Measurements from ENCODE around the gene KCNQ4.

KCNQ4 gene

DNA sequence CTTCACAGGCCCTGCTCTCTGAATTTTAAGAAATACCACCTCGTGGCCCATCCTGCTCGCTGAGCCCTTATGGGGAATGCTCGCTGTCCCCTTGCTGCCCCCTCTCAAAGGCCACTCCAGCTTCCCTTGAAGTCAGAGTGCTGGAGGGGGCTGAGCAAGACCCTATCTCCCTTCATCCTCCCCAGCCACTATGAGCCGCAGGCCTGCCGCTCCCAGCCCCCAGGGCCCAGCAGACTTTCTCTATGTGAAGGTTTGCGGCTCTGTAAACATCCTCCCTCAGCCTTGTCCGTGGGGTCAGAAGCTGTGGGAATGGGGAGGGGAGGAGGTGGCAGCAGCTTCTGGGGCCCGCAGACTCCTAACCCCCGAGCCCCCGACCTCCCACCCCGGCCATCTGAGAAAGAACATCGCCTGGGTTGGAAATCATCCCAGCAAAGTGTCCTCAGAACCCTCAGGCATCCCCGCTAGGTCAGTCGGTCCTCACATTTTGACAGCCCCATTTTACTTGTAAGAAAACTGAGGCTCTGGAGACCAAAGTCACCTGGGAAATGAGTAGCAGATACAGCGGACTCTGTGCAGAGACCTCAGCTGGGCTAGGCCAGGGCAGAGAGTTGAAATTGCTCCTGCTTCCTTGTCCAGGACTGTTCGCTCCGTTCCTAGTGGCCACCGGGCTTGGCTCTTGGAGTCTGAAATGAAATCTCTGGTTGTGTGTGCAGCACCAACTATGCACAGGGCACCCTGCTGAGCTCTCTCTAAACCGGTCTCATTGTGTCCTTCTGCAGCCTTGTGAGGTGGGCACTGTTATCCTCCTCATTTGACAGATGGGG, 4.4 kb downstream of the KCNQ4 start:
- H3K36me3 Mint-ChIP-seq (ENCODE audit: insufficient read depth) = no peaks in the 10 kb centered on the region
- no peak overlapping the region for H3K4me3 Mint-ChIP-seq
- H3K4me1 Mint-ChIP-seq (ENCODE audit: low read depth in 2 of 2) = peaks cover 5 to 6% of the 10 kb centered on the region in 2 donors
- DNase-seq (no peak), ATAC-seq (replicated peaks) (no peak)
- no peak overlapping the region for H3K27ac Mint-ChIP-seq
- H3K27me3 Mint-ChIP-seq = peaks cover 27 to 61% of the 10 kb centered on the region in 2 donors
- H3K9me3 Mint-ChIP-seq = no peaks in the 10 kb centered on the region

DNA sequence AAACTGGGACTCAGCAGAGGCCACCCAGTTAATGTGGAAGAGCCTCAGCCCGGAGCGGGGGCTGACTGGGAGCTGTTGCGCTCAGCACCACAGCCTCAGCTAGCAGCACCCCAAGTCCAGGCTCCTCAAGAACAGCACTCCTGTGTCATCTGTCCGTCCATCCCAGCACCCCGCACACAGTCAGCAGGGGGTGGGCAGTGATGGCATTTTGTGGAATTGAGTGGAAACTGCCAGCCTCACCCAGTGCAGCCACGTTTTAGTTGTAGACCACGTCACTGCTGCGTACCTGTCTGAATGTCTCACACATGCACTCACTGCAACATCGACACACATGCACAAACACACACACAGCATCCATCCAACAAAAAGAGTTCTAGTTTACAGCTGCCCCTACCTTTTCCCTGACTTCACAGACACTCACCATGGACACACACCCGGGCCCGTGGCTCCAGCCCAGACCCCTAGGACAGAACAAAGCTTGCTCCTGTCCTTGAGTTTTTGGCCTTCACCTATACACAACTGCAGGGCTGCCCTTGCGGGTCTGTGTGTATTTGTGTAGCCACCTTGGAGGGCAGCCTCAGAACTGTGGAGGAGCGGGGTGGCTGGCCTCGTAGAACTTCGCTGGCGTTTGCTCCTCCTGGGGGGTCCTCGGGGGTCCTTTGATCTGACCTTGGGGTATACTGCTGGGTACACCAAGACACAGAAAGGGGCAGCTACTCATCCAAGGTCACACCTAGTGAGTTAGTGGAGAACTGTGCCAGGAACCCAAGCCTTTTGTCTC, 5.2 kb downstream of the KCNQ4 start:
- Mint-ChIP-seq H3K27me3 (peaks cover 21 to 61% of the 10 kb centered on the region in 2 donors), H3K4me3 (no peak overlapping the region), H3K27ac (no peak overlapping the region), H3K36me3 (ENCODE audit: insufficient read depth) (no peaks in the 10 kb centered on the region), H3K4me1 (ENCODE audit: low read depth in 2 of 2) (peaks cover 0 to 3% of the 10 kb centered on the region in 2 donors), H3K9me3 (no peaks in the 10 kb centered on the region)
- DNase-seq = no peak
- no peak for ATAC-seq (replicated peaks)

GRCh38 chr1:40789342-40789598, 5.7 kb downstream of the KCNQ4 start:
- peaks cover 0 to 3% of the 10 kb centered on the region in 2 donors for H3K4me1 Mint-ChIP-seq (ENCODE audit: low read depth in 2 of 2)
- ATAC-seq (replicated peaks) (no peak), DNase-seq (no peak)
- no peak overlapping the region for H3K27ac Mint-ChIP-seq
- no peaks in the 10 kb centered on the region for H3K36me3 Mint-ChIP-seq (ENCODE audit: insufficient read depth)
- peaks cover 20 to 61% of the 10 kb centered on the region in 2 donors for H3K27me3 Mint-ChIP-seq
- H3K9me3 Mint-ChIP-seq = no peaks in the 10 kb centered on the region
- no peak overlapping the region for H3K4me3 Mint-ChIP-seq

- Mint-ChIP-seq H3K9me3 (no peaks in the 10 kb centered on the region), H3K36me3 (ENCODE audit: insufficient read depth) (no peaks in the 10 kb centered on the region), H3K27ac (no peak overlapping the region), H3K4me1 (ENCODE audit: low read depth in 2 of 2) (no peaks in the 10 kb centered on the region), H3K27me3 (peaks cover 14 to 56% of the 10 kb centered on the region in 2 donors), H3K4me3 (no peak overlapping the region)
- DNase-seq (no peak), ATAC-seq (replicated peaks) (no peak)
Observed at GRCh38 chr1:40789661-40790430, 6.3 kb downstream of the KCNQ4 start.

GRCh38 chr1:40792036-40792435, 8.4 kb downstream of the KCNQ4 start:
- Mint-ChIP-seq H3K36me3 (ENCODE audit: insufficient read depth) (no peaks in the 10 kb centered on the region), H3K9me3 (no peaks in the 10 kb centered on the region), H3K4me3 (no peak overlapping the region), H3K27ac (no peak overlapping the region), H3K27me3 (peaks cover 5 to 43% of the 10 kb centered on the region in 2 donors), H3K4me1 (ENCODE audit: low read depth in 2 of 2) (peaks cover 7 to 9% of the 10 kb centered on the region in 2 donors)
- ATAC-seq (replicated peaks) (no peak), DNase-seq (no peak)

DNA sequence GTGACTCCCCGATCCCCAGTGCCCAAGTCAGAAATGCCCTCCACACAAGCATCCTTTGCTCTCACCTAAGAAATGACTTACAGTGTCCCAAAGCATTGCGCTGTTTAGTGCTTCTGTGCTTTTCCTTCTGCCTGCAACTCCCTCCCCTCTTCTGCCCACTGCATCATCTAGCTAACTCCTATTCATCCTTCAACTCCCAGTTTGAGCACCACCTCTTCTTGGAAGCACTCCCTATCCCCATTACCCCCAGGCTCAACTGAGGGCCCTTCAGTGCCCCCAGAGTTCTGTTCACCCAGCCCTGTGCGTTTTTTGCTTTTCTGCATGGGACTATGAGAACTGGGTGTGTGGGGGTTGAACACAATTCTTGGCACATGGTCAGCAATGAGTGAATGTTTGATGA, 10.0 kb downstream of the KCNQ4 start:
- Mint-ChIP-seq H3K27ac (no peak overlapping the region), H3K4me1 (ENCODE audit: low read depth in 2 of 2) (peaks cover 11 to 14% of the 10 kb centered on the region in 2 donors), H3K9me3 (no peaks in the 10 kb centered on the region), H3K27me3 (peaks cover 5 to 36% of the 10 kb centered on the region in 2 donors), H3K4me3 (no peak overlapping the region), H3K36me3 (ENCODE audit: insufficient read depth) (no peaks in the 10 kb centered on the region)
- no peak for DNase-seq
- no peak for ATAC-seq (replicated peaks)

DNA sequence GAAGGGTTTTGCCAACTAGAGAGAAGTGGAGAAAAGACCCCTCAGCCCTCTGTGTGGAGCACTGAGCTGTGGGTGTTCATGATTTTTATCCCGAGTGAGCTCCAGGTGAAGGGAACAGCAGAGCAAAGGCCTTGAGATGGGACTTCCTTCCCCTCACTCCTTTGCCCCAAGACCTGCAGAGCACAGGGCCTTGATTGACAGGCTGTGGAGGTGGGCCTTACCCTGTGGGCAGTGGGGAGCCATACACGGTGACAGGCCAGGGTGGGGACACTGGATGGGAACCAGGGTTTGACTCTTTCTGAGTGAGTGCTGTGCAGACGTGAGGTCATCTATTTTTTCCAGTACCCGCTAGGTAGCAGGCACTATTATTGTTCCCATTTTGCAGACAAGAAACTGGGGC, 10.5 kb downstream of the KCNQ4 start:
- H3K27me3 Mint-ChIP-seq = peaks cover 5 to 36% of the 10 kb centered on the region in 2 donors
- H3K4me1 Mint-ChIP-seq (ENCODE audit: low read depth in 2 of 2) = peaks cover 12 to 14% of the 10 kb centered on the region in 2 donors
- no peaks in the 10 kb centered on the region for H3K9me3 Mint-ChIP-seq
- H3K4me3 Mint-ChIP-seq = no peak overlapping the region
- ATAC-seq (replicated peaks) (no peak), DNase-seq (no peak)
- H3K36me3 Mint-ChIP-seq (ENCODE audit: insufficient read depth) = no peaks in the 10 kb centered on the region
- no peak overlapping the region for H3K27ac Mint-ChIP-seq

DNA sequence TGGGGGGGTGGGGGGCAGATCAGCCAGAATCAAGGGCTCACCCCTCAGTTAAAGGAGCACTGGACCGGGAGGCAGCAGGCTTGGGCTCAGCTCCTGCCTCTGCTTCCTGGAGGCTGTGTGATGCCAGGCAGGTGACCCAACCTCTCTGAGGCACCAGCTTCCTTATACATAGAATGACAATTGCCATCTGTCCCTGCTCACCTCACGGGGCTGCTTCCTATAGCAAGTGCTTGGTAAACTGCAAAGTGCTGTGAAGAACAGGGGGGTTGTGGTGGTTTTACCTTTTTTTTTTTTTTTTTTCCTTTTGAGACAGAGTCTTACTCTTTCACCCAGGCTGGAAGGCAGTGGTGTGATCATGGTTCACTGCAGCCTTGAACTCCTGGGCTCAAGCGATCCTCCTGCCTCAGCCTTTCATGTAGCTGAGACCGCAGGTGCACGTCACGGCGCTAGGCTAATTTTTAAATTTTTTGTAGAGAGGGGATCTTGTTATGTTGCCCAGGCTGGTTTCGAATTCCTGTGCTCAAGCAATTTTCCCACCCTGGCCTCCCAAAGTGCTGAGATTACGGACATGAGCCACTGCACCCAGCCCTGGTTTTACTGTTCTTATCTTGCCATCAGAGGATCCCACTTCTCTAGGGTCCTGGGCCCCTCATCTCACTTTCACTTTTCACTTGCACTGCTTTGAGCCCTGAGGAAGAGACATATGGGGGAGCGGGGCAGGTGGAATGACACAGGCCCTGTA, 11.6 kb downstream of the KCNQ4 start:
- DNase-seq (no peak), ATAC-seq (replicated peaks) (peak; percentile 53)
- Mint-ChIP-seq H3K9me3 (no peaks in the 10 kb centered on the region), H3K4me3 (peak overlapping the region; percentile 46 to 54), H3K27me3 (peaks cover 0 to 27% of the 10 kb centered on the region in 2 donors), H3K4me1 (ENCODE audit: low read depth in 2 of 2) (peaks cover 14 to 15% of the 10 kb centered on the region in 2 donors), H3K36me3 (ENCODE audit: insufficient read depth) (no peaks in the 10 kb centered on the region), H3K27ac (no peak overlapping the region)

DNA sequence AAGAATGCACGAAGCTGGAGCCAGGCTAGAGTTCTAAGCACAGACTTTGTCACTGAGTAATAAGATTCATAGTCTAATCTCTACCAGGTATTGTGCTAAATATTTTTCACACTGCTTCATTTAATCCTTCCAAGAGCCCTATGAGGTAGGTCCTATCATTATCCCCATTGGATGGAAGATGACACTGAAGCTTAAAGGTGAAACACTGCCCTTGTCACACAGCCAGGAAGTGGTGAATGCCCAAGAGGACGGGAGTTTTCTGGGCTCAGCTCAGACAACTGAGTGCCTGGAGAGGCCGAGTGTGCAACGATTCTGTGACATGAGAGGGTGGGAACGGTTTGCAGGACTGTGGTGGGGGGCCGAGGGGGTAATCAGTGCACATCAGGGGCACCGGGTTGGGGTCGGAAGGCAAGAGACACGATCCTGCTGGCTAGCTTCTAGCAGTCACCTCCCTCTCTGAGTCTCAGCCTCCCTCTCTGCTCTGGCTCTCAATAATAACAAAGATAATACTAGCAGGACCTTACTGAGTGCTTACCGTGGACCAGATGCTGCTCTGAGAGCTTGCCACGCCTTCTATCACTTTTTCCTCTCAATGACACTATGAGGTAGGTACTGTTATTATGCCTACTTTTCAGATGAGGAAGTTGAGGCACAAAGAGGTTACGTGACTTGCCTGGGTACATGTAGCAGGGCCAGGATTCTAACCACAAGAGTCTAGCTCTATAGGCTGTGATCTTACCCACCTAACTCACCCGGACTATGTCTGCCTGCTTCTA, 12.4 kb downstream of the KCNQ4 start:
- DNase-seq (no peak), ATAC-seq (replicated peaks) (peak; percentile 51)
- peaks cover 3% of the 10 kb centered on the region for H3K36me3 Mint-ChIP-seq (ENCODE audit: insufficient read depth)
- H3K9me3 Mint-ChIP-seq = no peaks in the 10 kb centered on the region
- peak overlapping the region in 1 of 2 donors; percentile 39 for H3K27ac Mint-ChIP-seq
- peak overlapping the region; percentile 46 to 54 for H3K4me3 Mint-ChIP-seq
- peaks cover 16 to 20% of the 10 kb centered on the region in 2 donors for H3K4me1 Mint-ChIP-seq (ENCODE audit: low read depth in 2 of 2)
- peaks cover 0 to 19% of the 10 kb centered on the region in 2 donors for H3K27me3 Mint-ChIP-seq

- peaks cover 0 to 11% of the 10 kb centered on the region in 2 donors for H3K27me3 Mint-ChIP-seq
- no peak overlapping the region for H3K4me3 Mint-ChIP-seq
- H3K4me1 Mint-ChIP-seq (ENCODE audit: low read depth in 2 of 2) = peaks cover 26 to 31% of the 10 kb centered on the region in 2 donors
- no peaks in the 10 kb centered on the region for H3K9me3 Mint-ChIP-seq
- H3K36me3 Mint-ChIP-seq (ENCODE audit: insufficient read depth) = peaks cover 7% of the 10 kb centered on the region
- no peak for ATAC-seq (replicated peaks)
- H3K27ac Mint-ChIP-seq = peak overlapping the region in 1 of 2 donors; percentile 83
- no peak for DNase-seq
Observed at GRCh38 chr1:40796939-40797667, 13.5 kb downstream of the KCNQ4 start.

GRCh38 chr1:40797668-40798010, 14.1 kb downstream of the KCNQ4 start:
- ATAC-seq (replicated peaks) (no peak), DNase-seq (no peak)
- peak overlapping the region in 1 of 2 donors; percentile 83 for H3K27ac Mint-ChIP-seq
- H3K9me3 Mint-ChIP-seq = no peaks in the 10 kb centered on the region
- H3K4me3 Mint-ChIP-seq = no peak overlapping the region
- peaks cover 8% of the 10 kb centered on the region for H3K36me3 Mint-ChIP-seq (ENCODE audit: insufficient read depth)
- peaks cover 28 to 31% of the 10 kb centered on the region in 2 donors for H3K4me1 Mint-ChIP-seq (ENCODE audit: low read depth in 2 of 2)
- peaks cover 0 to 11% of the 10 kb centered on the region in 2 donors for H3K27me3 Mint-ChIP-seq
